ENCODE measurements around the gene SYT1. TPM values are rescaled to one million over a fixed set of nuclear protein-coding genes. Genes with fewer than 3 reads are reported as not detected.

Gene SYT1
- total RNA-seq, 4 donors from 2014 or later, result 9.7 to 24.3 (median 18.3) TPM

- Histone ChIP-seq H3K27me3 (no peaks in the 10 kb centered on the region), H3K9me3 (no peaks in the 10 kb centered on the region), H3K36me3 (no peaks in the 10 kb centered on the region), H3K4me3 (no peak overlapping the region), H3K27ac (no peak overlapping the region), H3K4me1 (no peaks in the 10 kb centered on the region)
- intact Hi-C loops (cut with DNase I; ENCODE audit: low total_unique reads), result no loop called here
- no peak for DNase-seq
- TF ChIP-seq POLR2A (IDR thresholded peaks at IDR 0.05), result no peak
- TF ChIP-seq CTCF (IDR thresholded peaks at IDR 0.05), result no peak
These were observed 136.8 kb downstream of the SYT1 start for GRCh38 chr12:79001404-79001803.

GRCh38 chr12:79006306-79006705, 141.7 kb downstream of the SYT1 start:
- Histone ChIP-seq H3K4me1 (no peaks in the 10 kb centered on the region), H3K27me3 (no peaks in the 10 kb centered on the region), H3K36me3 (no peaks in the 10 kb centered on the region), H3K27ac (no peak overlapping the region), H3K9me3 (no peaks in the 10 kb centered on the region), H3K4me3 (no peak overlapping the region)
- DNase-seq, result no peak
- no peak for TF ChIP-seq POLR2A (IDR thresholded peaks at IDR 0.05)
- no peak for TF ChIP-seq CTCF (IDR thresholded peaks at IDR 0.05)
- intact Hi-C loops (cut with DNase I; ENCODE audit: low total_unique reads), result no loop called here

GRCh38 chr12:79008591-79008990, 144.0 kb downstream of the SYT1 start:
- H3K36me3 ChIP-seq, result no peaks in the 10 kb centered on the region
- DNase-seq, result no peak
- intact Hi-C loops (cut with DNase I; ENCODE audit: low total_unique reads), result no loop called here
- no peaks in the 10 kb centered on the region for H3K9me3 ChIP-seq
- H3K27ac ChIP-seq, result no peak overlapping the region
- no peak overlapping the region for H3K4me3 ChIP-seq
- no peaks in the 10 kb centered on the region for H3K27me3 ChIP-seq
- TF ChIP-seq POLR2A (IDR thresholded peaks at IDR 0.05) (no peak), CTCF (IDR thresholded peaks at IDR 0.05) (no peak)
- H3K4me1 ChIP-seq, result no peaks in the 10 kb centered on the region

GRCh38 chr12:79012636-79013035, 148.1 kb downstream of the SYT1 start:
- H3K4me1 ChIP-seq, result no peaks in the 10 kb centered on the region
- H3K27me3 ChIP-seq, result no peaks in the 10 kb centered on the region
- no peaks in the 10 kb centered on the region for H3K9me3 ChIP-seq
- no peak for DNase-seq
- intact Hi-C loops (cut with DNase I; ENCODE audit: low total_unique reads), result no loop called here
- no peak overlapping the region for H3K4me3 ChIP-seq
- no peak for TF ChIP-seq CTCF (IDR thresholded peaks at IDR 0.05)
- no peak for TF ChIP-seq POLR2A (IDR thresholded peaks at IDR 0.05)
- no peak overlapping the region for H3K27ac ChIP-seq
- no peaks in the 10 kb centered on the region for H3K36me3 ChIP-seq

GRCh38 chr12:79016181-79016580, 151.6 kb downstream of the SYT1 start:
- no peak overlapping the region for H3K27ac ChIP-seq
- H3K4me1 ChIP-seq, result no peaks in the 10 kb centered on the region
- no peaks in the 10 kb centered on the region for H3K27me3 ChIP-seq
- H3K9me3 ChIP-seq, result no peaks in the 10 kb centered on the region
- H3K36me3 ChIP-seq, result no peaks in the 10 kb centered on the region
- no peak overlapping the region for H3K4me3 ChIP-seq
- no peak for TF ChIP-seq CTCF (IDR thresholded peaks at IDR 0.05)
- TF ChIP-seq POLR2A (IDR thresholded peaks at IDR 0.05), result no peak
- no peak for DNase-seq
- intact Hi-C loops (cut with DNase I; ENCODE audit: low total_unique reads), result no loop called here

All from uterus (tissue), 4 donors.